Measurements from ENCODE around the gene SLC35G1.

Gene SLC35G1, protein sequence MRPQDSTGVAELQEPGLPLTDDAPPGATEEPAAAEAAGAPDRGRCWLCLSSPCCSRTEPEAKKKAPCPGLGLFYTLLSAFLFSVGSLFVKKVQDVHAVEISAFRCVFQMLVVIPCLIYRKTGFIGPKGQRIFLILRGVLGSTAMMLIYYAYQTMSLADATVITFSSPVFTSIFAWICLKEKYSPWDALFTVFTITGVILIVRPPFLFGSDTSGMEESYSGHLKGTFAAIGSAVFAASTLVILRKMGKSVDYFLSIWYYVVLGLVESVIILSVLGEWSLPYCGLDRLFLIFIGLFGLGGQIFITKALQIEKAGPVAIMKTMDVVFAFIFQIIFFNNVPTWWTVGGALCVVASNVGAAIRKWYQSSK

GRCh38 chr10:93893646-93894515, at the start of gene SLC35G1:
Gene SLC35G1, plus strand, starts transcription at chr10:93893978. Its CDS starts 56 bp downstream, at chr10:93894034.
- peak; percentile 59 for DNase-seq

- DNase-seq, result no peak
These were observed 48.7 kb upstream of the SLC35G1 start for GRCh38 chr10:93844979-93845626.

GRCh38 chr10:93849593-93849992, 44.2 kb upstream of the SLC35G1 start:
- no peak for DNase-seq

DNA sequence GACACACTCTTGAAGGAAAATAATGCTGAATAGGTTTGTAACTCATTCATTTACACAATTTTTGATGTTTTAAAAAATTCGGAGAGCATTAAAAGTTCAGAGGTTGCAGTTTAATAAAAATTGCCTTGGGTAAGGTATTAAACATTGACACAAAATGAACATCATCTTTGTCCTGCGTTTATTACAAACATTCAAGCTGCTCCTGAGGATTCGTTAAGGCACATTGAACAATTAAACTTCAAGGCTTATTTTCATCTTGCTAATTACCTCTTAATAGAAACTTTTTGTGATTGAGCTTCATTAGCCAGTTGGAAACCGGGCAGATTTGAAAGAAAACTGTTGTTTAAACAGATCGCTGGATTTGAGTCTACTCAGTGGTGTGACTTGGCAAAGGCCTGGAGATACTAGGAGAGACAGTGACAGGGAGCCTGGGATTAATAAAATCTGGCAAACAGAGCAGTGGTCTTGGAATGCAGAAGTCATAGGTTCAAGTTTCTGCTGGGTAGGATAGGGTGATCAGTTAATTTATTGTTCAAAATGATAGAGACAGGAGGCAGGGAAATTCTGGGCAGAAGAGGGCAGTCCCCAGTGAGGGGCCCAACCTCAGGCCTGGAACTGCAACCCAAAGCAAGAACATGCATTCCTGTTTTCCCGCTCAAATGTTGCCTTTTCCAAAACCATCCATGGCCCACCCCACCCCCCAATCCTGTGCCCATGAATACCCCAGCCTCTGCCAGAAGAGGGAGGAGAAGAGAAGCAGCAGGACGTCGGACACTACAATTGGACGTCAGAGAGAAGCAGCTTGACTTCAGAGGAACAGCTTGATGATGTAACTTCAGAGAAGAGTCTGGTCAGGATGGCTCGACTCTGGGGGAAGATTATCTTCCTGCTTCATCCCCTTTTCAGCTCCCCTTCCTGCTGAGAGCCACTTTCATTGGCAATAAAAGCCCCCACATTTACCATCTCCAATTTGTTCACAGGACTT, 43.5 kb upstream of the SLC35G1 start:
- no peak for DNase-seq

DNA sequence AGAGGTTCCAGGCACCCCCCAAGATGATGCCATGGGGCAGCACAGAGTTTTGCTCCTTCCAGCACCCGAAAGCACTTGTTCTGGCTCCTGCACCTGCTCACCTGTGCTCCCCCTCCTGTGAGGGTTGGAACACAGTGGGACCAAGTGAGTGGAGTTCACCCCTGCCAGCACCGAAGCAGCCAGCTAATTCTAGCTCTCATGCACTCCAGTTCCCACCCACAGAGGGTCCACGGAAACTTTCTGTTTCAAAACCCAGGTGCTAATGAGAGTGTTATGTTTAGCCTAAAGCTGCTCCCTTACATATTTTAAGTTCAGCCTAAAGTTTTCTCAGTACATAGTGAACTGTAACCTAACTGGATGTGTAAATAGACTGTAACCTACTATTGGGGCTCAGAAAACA, 42.6 kb upstream of the SLC35G1 start:
- no peak for DNase-seq

DNA sequence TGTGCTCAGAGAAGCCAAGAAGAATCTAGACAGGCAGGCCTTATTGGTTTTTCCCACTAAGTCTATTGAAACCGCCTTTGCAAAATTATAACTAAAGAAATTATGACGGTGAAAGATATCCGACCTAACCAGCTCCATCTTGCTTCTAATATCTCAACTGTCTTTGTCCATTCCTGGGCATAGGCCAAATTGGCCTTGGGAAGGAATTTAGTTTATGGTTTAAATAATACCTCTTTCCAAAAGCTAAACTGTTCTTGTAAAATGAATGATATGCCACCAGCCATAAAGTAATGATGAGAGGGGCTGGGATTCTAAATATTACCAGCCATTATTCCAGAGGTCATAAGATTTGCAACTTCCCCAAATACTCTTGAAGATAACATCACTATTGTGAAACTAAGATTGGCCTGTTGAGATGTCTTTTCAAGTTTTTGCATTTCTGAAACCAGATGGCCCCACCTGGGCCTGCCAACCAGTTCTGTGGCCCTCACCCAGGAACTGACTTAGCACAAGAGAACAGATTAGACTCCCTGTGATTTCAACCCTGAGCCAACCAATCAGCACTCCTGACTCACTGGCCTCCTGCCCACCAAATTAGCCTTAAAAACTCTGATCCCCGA, 41.2 kb upstream of the SLC35G1 start:
- no peak for DNase-seq

- DNase-seq, result no peak
These were observed 38.8 kb upstream of the SLC35G1 start for GRCh38 chr10:93854975-93855374.

DNA sequence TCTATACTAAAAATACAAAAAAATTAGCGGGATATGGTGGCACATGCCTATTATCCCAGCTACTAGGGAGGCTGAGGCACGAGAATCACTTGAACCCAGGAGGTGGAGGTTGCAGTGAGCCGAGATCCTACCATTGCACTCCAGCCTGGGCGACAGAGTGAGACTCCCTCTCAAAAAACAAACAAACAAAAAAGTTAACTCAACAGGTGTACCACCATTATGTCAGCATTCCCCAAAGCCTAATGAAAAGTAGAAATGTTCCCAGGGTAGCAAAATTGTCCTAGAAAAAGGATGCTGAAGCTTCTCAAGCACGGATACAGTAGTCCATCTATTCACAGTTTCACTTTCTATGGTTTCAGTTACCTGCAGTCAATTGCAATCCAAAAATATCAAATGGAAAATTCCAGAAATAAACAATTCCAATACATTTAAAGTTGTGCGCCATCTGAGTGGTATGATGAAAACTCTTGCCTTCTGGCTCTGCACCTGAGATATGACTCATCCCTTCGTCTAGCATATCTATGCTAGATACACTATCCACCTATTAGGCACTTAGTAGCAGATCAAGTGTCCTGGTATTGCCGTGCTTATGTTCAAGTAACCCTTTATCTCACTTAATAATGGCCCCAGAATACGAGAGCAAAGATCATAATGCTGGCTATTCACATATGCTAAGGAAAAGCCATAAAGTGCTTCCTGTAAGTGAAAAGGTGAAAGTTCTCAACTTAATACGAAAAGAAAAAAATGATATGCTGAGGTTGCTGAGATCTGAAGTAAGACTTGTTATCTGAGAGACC, 37.2 kb upstream of the SLC35G1 start:
- DNase-seq, result no peak

- no peak for DNase-seq
These were observed 34.6 kb upstream of the SLC35G1 start for GRCh38 chr10:93859049-93859655.

DNA sequence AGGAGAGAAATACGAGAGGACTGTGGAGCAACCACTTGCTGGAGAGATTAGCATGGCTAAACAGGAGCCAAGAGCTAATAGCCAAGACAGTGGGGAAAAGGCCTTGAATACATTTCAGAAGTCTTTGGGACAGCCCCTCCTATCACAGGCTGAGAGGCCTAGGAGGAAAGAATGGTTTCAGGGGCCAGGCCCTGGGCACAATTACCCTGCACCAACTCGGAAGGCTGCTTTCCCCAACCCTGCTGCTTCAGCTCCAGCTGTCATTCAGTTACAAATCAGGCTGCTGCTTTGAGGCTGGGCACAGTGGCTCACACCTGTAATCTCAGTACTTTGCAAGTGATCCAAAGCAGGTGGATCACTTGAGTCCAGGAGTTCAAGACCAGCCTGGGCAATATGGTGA, 32.0 kb upstream of the SLC35G1 start:
- DNase-seq, result no peak

DNA sequence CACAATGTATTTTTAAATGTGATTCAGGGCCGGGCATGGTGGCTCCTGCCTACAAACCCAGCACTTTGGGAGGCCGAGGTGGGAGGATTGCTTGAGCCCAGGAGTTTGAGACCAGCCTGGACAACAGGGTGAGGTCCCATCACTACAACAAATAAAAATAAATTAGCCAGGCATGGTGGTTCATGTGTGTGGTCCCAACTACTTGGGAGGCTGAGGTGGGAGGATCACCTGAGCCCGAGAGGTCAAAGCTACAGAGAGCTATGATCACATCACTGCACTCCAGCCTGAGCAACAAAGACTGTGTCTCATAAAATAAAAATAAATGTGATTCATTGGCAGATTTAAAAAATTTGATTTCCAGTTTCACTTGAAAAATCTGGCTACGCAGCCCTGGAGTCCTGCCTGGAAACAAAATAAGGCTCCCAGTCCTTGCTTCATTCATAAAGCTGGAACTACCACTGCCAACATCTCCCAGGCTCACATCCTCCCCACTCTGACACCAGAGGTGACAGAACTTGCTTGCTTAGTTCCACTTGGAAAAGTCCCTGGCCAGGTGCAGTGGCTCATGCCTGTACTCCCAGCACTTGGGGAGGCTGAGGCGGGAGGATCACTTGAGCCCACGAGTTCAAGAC, 27.9 kb upstream of the SLC35G1 start:
- no peak for DNase-seq

DNA sequence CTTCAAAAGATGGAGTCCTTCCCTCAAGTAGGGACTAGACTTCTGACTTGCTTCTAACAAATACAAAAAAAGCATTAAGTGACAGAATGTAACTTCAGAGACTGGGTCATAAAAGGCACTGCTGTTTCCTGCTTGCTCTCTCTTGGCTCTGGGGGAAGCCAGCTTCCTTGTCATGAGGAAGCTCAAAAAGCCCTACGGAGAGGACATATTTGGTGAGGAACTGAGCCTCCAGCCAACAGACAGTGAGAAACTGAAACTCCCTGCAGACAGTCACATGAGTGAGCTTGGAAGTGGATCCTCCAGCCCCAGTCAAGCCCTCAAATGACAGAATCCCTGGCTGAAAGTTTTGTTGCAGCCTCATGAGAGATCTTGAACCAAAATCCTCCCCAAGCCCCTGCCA, 26.3 kb upstream of the SLC35G1 start:
- DNase-seq, result no peak

- no peak for DNase-seq
These were observed 22.0 kb upstream of the SLC35G1 start for GRCh38 chr10:93871671-93872204.

DNA sequence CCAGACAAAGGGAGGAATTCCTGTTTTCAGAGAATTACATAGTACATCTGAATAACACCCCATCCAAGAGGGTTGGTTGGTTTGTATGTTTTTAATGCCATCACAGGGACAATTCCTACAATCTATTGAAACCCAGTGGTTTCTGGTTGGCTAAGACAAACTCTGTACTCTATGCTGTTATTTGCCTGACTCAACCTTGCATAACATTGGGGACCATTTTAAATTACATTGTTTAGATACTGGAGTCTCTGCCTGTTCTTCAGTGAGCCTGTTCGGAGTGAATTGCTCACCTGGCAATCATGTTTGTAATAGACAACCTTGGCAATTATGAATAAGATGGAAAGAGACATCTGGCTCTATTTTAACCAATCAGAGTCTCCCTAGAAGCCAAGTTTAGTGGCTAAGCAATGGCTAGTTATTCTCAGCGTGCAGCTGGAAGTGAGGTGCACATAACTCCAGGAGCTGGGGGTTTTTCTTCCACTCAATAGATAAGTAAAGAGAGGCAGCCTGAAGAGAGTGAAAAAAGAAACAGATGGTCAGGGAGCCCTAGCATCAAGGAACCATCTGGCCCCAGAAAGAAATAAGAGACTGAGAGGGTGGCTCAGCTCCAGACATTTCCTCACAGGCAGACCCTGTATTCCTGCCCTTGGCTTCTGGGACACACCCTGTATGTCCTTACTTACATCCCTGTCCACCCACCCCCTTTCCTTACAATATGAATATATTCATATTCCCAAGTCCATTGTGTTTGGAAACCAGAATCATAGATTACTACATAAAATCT, 21.2 kb upstream of the SLC35G1 start:
- DNase-seq, result no peak

GRCh38 chr10:93873420-93874115, 20.2 kb upstream of the SLC35G1 start:
- no peak for DNase-seq

GRCh38 chr10:93874309-93875031, 19.3 kb upstream of the SLC35G1 start:
- DNase-seq, result no peak

DNA sequence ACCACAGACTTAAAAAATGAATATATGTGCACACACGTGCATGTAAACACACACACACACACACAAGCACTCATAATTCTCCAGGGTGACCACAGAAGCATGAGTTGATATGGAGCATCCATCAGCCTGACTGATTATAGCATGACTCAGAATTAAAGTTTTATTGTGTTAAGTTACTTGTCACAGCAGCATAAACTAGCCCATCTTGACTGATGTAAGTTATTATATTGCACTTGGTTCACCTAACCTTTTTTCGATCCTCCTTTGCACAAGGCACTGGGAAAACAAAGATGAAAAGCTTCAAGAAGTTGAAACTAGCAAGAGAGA, 18.8 kb upstream of the SLC35G1 start:
- DNase-seq, result no peak

GRCh38 chr10:93876381-93876780, 17.4 kb upstream of the SLC35G1 start:
- DNase-seq, result no peak

All from stimulated activated naive CD4-positive, alpha-beta T cell treated with Interleukin-2 at 50 U/mL for 16 hours (primary cell).